Measurements from ENCODE around the gene DPP7. TPM values are rescaled to one million over a fixed set of nuclear protein-coding genes. Genes with fewer than 3 reads are reported as not detected.

DPP7 gene
- total and polyA plus RNA-seq, 9 of the 15 experiments (the other 6 are each of a cell fraction or from before 2014, with no cell fraction given): 0.99 to 365 (median 132) TPM

DNA sequence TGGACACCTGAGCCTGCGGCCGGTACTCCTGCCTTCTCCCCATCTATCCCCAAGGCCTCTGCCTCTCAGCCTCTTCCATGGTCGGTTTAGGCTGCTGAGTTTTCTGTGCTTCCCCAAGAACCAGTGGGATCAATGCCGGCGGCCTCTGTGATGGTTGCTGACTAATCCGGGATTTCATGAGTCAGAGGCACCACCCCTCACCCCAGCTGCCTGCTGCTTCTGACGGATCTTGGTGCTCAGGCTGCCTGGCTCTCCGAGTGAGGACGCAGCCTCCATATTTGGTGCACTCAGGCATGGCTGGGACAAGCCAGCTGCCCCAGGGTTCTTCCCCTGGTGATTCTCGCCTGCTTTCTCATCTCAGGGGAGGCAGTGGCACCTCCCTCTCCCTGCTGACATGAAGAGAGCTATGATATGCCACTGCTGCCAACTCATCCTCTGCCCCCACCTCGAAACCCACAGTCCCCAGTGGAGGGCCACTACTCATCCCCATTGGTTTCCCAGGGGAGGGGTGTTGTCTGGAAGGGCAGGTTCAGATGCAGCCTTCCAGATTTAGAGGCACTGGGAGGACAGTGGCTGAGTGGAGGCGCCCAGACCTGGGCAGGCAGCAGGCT, 31.0 kb downstream of the DPP7 start (continued):
- no peak for TF ChIP-seq ETV6 (IDR thresholded peaks at IDR 0.05; ENCODE audit: borderline replicate concordance in 1 of 2, low read depth in 2 of 2, low read length in 1 of 2)
- no peak for TF ChIP-seq ETV6 (CRISPR knock-in tag; IDR thresholded peaks at IDR 0.05; ENCODE audit: borderline replicate concordance)
- no peak for TF ChIP-seq FUS (optimal IDR thresholded peaks at IDR 0.05; ENCODE audit: low read depth, low read length)
- peak; percentile 87 for TF ChIP-seq ZFP36 (IDR thresholded peaks at IDR 0.05; ENCODE audit: low read depth, low read length, partially characterized antibody)
- TF ChIP-seq CC2D1A (IDR thresholded peaks at IDR 0.05): no peak
- TF ChIP-seq, protein P1, sequence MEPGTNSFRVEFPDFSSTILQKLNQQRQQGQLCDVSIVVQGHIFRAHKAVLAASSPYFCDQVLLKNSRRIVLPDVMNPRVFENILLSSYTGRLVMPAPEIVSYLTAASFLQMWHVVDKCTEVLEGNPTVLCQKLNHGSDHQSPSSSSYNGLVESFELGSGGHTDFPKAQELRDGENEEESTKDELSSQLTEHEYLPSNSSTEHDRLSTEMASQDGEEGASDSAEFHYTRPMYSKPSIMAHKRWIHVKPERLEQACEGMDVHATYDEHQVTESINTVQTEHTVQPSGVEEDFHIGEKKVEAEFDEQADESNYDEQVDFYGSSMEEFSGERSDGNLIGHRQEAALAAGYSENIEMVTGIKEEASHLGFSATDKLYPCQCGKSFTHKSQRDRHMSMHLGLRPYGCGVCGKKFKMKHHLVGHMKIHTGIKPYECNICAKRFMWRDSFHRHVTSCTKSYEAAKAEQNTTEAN (CRISPR knock-in tag; IDR thresholded peaks at IDR 0.05): no peak
- TF ChIP-seq, protein P2, sequence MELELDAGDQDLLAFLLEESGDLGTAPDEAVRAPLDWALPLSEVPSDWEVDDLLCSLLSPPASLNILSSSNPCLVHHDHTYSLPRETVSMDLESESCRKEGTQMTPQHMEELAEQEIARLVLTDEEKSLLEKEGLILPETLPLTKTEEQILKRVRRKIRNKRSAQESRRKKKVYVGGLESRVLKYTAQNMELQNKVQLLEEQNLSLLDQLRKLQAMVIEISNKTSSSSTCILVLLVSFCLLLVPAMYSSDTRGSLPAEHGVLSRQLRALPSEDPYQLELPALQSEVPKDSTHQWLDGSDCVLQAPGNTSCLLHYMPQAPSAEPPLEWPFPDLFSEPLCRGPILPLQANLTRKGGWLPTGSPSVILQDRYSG (tag; conservative IDR thresholded peaks at IDR 0.05; ENCODE audit: low read depth): no peak
- TF ChIP-seq, protein P3, sequence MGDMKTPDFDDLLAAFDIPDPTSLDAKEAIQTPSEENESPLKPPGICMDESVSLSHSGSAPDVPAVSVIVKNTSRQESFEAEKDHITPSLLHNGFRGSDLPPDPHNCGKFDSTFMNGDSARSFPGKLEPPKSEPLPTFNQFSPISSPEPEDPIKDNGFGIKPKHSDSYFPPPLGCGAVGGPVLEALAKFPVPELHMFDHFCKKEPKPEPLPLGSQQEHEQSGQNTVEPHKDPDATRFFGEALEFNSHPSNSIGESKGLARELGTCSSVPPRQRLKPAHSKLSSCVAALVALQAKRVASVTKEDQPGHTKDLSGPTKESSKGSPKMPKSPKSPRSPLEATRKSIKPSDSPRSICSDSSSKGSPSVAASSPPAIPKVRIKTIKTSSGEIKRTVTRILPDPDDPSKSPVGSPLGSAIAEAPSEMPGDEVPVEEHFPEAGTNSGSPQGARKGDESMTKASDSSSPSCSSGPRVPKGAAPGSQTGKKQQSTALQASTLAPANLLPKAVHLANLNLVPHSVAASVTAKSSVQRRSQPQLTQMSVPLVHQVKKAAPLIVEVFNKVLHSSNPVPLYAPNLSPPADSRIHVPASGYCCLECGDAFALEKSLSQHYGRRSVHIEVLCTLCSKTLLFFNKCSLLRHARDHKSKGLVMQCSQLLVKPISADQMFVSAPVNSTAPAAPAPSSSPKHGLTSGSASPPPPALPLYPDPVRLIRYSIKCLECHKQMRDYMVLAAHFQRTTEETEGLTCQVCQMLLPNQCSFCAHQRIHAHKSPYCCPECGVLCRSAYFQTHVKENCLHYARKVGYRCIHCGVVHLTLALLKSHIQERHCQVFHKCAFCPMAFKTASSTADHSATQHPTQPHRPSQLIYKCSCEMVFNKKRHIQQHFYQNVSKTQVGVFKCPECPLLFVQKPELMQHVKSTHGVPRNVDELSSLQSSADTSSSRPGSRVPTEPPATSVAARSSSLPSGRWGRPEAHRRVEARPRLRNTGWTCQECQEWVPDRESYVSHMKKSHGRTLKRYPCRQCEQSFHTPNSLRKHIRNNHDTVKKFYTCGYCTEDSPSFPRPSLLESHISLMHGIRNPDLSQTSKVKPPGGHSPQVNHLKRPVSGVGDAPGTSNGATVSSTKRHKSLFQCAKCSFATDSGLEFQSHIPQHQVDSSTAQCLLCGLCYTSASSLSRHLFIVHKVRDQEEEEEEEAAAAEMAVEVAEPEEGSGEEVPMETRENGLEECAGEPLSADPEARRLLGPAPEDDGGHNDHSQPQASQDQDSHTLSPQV (IDR thresholded peaks at IDR 0.05): peak; percentile 71
- TF ChIP-seq, protein P4, sequence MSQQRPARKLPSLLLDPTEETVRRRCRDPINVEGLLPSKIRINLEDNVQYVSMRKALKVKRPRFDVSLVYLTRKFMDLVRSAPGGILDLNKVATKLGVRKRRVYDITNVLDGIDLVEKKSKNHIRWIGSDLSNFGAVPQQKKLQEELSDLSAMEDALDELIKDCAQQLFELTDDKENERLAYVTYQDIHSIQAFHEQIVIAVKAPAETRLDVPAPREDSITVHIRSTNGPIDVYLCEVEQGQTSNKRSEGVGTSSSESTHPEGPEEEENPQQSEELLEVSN (IDR thresholded peaks at IDR 0.05; ENCODE audit: borderline replicate concordance in 1 of 2, extremely low read depth in 1 of 2, insufficient read depth in 1 of 2, insufficient read length in 1 of 2, low read depth in 1 of 2, low read length in 1 of 2, poor library complexity in 1 of 2, severe bottlenecking in 1 of 2): no peak
- peak; percentile 44 for TF ChIP-seq KDM5B (IDR thresholded peaks at IDR 0.05; ENCODE audit: insufficient replicate concordance, low read depth, low read length)
- TF ChIP-seq NFE2 (IDR thresholded peaks at IDR 0.05; ENCODE audit: low read depth): peak; percentile 43; the same call in 1 of the 2 replicates
- TF ChIP-seq, protein P5, sequence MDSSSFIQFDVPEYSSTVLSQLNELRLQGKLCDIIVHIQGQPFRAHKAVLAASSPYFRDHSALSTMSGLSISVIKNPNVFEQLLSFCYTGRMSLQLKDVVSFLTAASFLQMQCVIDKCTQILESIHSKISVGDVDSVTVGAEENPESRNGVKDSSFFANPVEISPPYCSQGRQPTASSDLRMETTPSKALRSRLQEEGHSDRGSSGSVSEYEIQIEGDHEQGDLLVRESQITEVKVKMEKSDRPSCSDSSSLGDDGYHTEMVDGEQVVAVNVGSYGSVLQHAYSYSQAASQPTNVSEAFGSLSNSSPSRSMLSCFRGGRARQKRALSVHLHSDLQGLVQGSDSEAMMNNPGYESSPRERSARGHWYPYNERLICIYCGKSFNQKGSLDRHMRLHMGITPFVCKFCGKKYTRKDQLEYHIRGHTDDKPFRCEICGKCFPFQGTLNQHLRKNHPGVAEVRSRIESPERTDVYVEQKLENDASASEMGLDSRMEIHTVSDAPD (CRISPR knock-in tag; IDR thresholded peaks at IDR 0.05): no peak
- TF ChIP-seq BCOR (IDR thresholded peaks at IDR 0.05): no peak
- TF ChIP-seq, protein P6, sequence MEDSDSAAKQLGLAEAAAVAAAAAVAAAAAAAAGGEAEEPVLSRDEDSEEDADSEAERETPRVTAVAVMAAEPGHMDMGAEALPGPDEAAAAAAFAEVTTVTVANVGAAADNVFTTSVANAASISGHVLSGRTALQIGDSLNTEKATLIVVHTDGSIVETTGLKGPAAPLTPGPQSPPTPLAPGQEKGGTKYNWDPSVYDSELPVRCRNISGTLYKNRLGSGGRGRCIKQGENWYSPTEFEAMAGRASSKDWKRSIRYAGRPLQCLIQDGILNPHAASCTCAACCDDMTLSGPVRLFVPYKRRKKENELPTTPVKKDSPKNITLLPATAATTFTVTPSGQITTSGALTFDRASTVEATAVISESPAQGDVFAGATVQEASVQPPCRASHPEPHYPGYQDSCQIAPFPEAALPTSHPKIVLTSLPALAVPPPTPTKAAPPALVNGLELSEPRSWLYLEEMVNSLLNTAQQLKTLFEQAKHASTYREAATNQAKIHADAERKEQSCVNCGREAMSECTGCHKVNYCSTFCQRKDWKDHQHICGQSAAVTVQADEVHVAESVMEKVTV (CRISPR knock-in tag; IDR thresholded peaks at IDR 0.05): no peak
- no peak for TF ChIP-seq RUNX1 (IDR thresholded peaks at IDR 0.05; ENCODE audit: low read depth)
- no peak for TF ChIP-seq CXXC5 (CRISPR knock-in tag; IDR thresholded peaks at IDR 0.05)

Data from K562 (cell line).